Endothelial cell of umbilical vein (primary cell): ENCODE data around the gene ZNF423. TPM values are rescaled to one million over a fixed set of nuclear protein-coding genes. Genes with fewer than 3 reads are reported as not detected.

Experiments
- BruUV-seq: library from RNA; stranded (reverse); fragments of 400-500 nt; replicated peaks from 2 replicates; lab custom pipeline; 2021; lab: Mats Ljungman, UMichigan
- CTCF ChIA-PET: fragments of 300-600, 350-600 bp; sonication (Branson Sonifier 250); formaldehyde crosslinking; loops from one replicate; lab custom pipeline; 2021; ENCODE audit warnings: antibody characterized with exemption, inconsistent platforms; lab: Charles Lee
- POLR2A ChIA-PET: fragments of 300-600, 350-600 bp; sonication (Branson Sonifier 250); formaldehyde crosslinking; loops from one replicate; lab custom pipeline; 2021; ENCODE audit warnings: antibody characterized with exemption, inconsistent platforms; lab: Charles Lee
- DNase-seq: peaks from one replicate; pipeline ENCODE4 v3.0.0-alpha.2; 2011; ENCODE audit warnings: low read depth, low spot score
- FAIRE-seq: peaks from 2 replicates; lab custom pipeline; 2011; peaks lifted over from hg19 to GRCh38; lab: Jason Lieb, UNC
- H2AFZ ChIP-seq: 2 replicates; pipeline ENCODE4 v1.6.0; 2012; ENCODE audit warnings: low read depth, low read length, control low read depth, inconsistent platforms
- H3K27ac ChIP-seq: 2 replicates; pipeline ENCODE4 v1.5.1; 2011; ENCODE audit warnings: low read depth, mild to moderate bottlenecking, control low read depth, low read length, moderate library complexity; ENCODE audit not compliant: insufficient read depth
- H3K27me3 ChIP-seq, 2 experiments: 2 replicates each; pipeline versions ENCODE4 v1.6.0 to v1.6.1; 2011; ENCODE audit warnings: low read length in 2 of 2, mixed read lengths in 1 of 2; ENCODE audit not compliant: control insufficient read depth in 2 of 2, insufficient read depth in 2 of 2
- H3K36me3 ChIP-seq, 2 experiments: 2 replicates in 1 of 2; 3 replicates in 1 of 2; pipeline ENCODE4 v1.5.1; 2011; ENCODE audit warnings: low read length in 2 of 2, mild to moderate bottlenecking in 1 of 2, moderate library complexity in 1 of 2; ENCODE audit not compliant: control insufficient read depth in 2 of 2, insufficient read depth in 2 of 2; ENCODE audit errors: extremely low read depth in 1 of 2
- H3K4me1 ChIP-seq: 3 replicates; pipeline ENCODE4 v1.5.1; 2011; ENCODE audit warnings: mild to moderate bottlenecking, low read length; ENCODE audit not compliant: control insufficient read depth, insufficient read depth; ENCODE audit errors: extremely low read depth
- H3K4me2 ChIP-seq: 2 replicates; pipeline ENCODE4 v1.6.1; 2011; ENCODE audit warnings: low read length, control low read depth, mixed read lengths; ENCODE audit not compliant: insufficient read depth
- H3K4me3 ChIP-seq, 3 experiments: fragments of 200-600 bp in 1 of 3; sonication (generic), shearing (Covaris generic) in 1 of 3; replicated peaks in 1 of 3; 2 replicates each; pipeline ENCODE4 v1.5.1; 2011 to 2016; ENCODE audit warnings: control low read depth in 3 of 3, low read length in 3 of 3, mild to moderate bottlenecking in 2 of 3, inconsistent platforms in 1 of 3, low read depth in 1 of 3, moderate library complexity in 1 of 3; ENCODE audit not compliant: insufficient read depth in 1 of 3
- H3K79me2 ChIP-seq: 2 replicates; pipeline ENCODE4 v1.6.0; 2012; ENCODE audit warnings: low read length, inconsistent platforms; ENCODE audit not compliant: control insufficient read depth, insufficient read depth
- H3K9ac ChIP-seq: replicated peaks from 2 replicates; pipeline ENCODE3; 2011; ENCODE audit warnings: low read length, control low read depth; ENCODE audit not compliant: insufficient read depth; ENCODE audit errors: extremely low read depth
- H3K9me1 ChIP-seq: replicated peaks from 3 replicates; pipeline ENCODE4 v1.6.0; 2011; ENCODE audit warnings: mild to moderate bottlenecking, low read length; ENCODE audit not compliant: control insufficient read depth, insufficient read depth; ENCODE audit errors: extremely low read depth
- H3K9me3 ChIP-seq: replicated peaks from 2 replicates; pipeline ENCODE4 v1.5.1; 2012; ENCODE audit warnings: low read length, inconsistent platforms; ENCODE audit not compliant: control insufficient read depth, insufficient read depth
- H4K20me1 ChIP-seq: replicated peaks from 2 replicates; pipeline ENCODE3; 2011; ENCODE audit warnings: mild to moderate bottlenecking, low read length; ENCODE audit not compliant: control insufficient read depth, insufficient read depth; ENCODE audit errors: extremely low read depth
- CTCF ChIP-seq, 2 donors: IDR thresholded peaks; 1 replicate in 1 of 2; 2 replicates in 1 of 2; pipeline ENCODE4 v1.5.1; 2011; ENCODE audit warnings: low read length in 2 of 2, mild to moderate bottlenecking in 2 of 2, moderate library complexity in 2 of 2, control low read depth in 1 of 2, inconsistent platforms in 1 of 2, low read depth in 1 of 2; ENCODE audit not compliant: insufficient read depth in 1 of 2; ENCODE audit errors: extremely low read depth in 1 of 2
- EZH2 ChIP-seq: IDR thresholded peaks from 2 replicates; pipeline ENCODE4 v1.6.1; 2012; ENCODE audit warnings: borderline replicate concordance, low read depth, mild to moderate bottlenecking, moderate library complexity, low read length, inconsistent platforms; ENCODE audit not compliant: severe bottlenecking
- GATA2 ChIP-seq: IDR thresholded peaks from 2 replicates; pipeline ENCODE4 v1.7.0; 2011; ENCODE audit warnings: low read depth, mild to moderate bottlenecking, moderate library complexity, mixed read lengths, low read length; ENCODE audit not compliant: insufficient read length, insufficient read depth
- MAX ChIP-seq: IDR thresholded peaks from 2 replicates; pipeline ENCODE4 v1.6.1; 2011; ENCODE audit not compliant: insufficient read depth, insufficient read length
- MYC ChIP-seq: IDR thresholded peaks from one replicate; pipeline ENCODE4 v1.6.1; 2011; ENCODE audit warnings: mild to moderate bottlenecking, low read depth, low read length
- POLR2A ChIP-seq: IDR thresholded peaks from 2 replicates; pipeline ENCODE4 v1.6.1; 2012; ENCODE audit warnings: low read depth, mild to moderate bottlenecking, control low read depth, low read length
- POLR2AphosphoS5 ChIP-seq: IDR thresholded peaks from 2 replicates; pipeline ENCODE4 v1.6.1; 2012; ENCODE audit warnings: low read depth, mild to moderate bottlenecking, control low read depth, low read length, moderate library complexity; ENCODE audit not compliant: insufficient read depth
- dilution Hi-C: fragments of 300-500 bp; cut with MboI; formaldehyde crosslinking; loops from one replicate; pipeline ENCODE4 v1.15.0; 2019; ENCODE audit warnings: low sequenced_read_pairs; ENCODE audit not compliant: extremely low pct_ligation_motif_present
- intact Hi-C: fragments of 100-400 bp; cut with micrococcal nuclease; formaldehyde crosslinking; loops from one replicate; pipeline ENCODE4 v1.10.0; 2022
- polyA plus RNA-seq, 4 experiments: library from polyadenylated mRNA; depleted of rRNA in 3 of 4; stranded (reverse) in 3 of 4; unstranded in 1 of 4; fragments of >200 nt; gene quantifications; 2 replicates each; pipeline versions ENCODE4 v1.2.1 to v1.2.3, GENCODE V29; 2011 to 2012; ENCODE audit warnings: missing spikeins in 1 of 4
- total RNA-seq: library from RNA; stranded (reverse); gene quantifications from 2 replicates; pipeline ENCODE4 v1.2.3, GENCODE V29; 2021

ZNF423 gene
- total and polyA plus RNA-seq, 2 donors (not counting 3 experiments of a cell fraction or from before 2014, with no cell fraction given) = 2.2 to 8.1 TPM

- Histone ChIP-seq H3K79me2 (no peaks in the 10 kb centered on the region), H3K36me3 (no peaks in the 10 kb centered on the region), H3K9me1 (no peaks in the 10 kb centered on the region), H3K27me3 (no peaks in the 10 kb centered on the region), H2AFZ (no peak overlapping the region), H3K4me3 (no peak overlapping the region), H3K4me2 (no peak overlapping the region), H3K9me3 (no peaks in the 10 kb centered on the region), H3K9ac (no peak overlapping the region), H3K27ac (no peak overlapping the region), H3K4me1 (no peaks in the 10 kb centered on the region), H4K20me1 (no peaks in the 10 kb centered on the region)
- ChIA-PET CTCF (no interaction called here), POLR2A (no interaction called here)
- no peak for DNase-seq
- intact Hi-C loops = no loop called here
- no peak for TF ChIP-seq POLR2AphosphoS5
- TF ChIP-seq MAX = no peak
- TF ChIP-seq MYC = no peak
- TF ChIP-seq EZH2 = no peak
- no peak for TF ChIP-seq GATA2
- no peak for TF ChIP-seq POLR2A
- no TSS peak for BruUV-seq
- FAIRE-seq = no peak
- dilution Hi-C loops = no loop called here
Measured at GRCh38 chr16:49712542-49712941, 143.4 kb downstream of the ZNF423 start.

- BruUV-seq = no TSS peak
- H3K27ac ChIP-seq = no peak overlapping the region
- intact Hi-C loops = no loop called here
- H3K9me3 ChIP-seq = no peaks in the 10 kb centered on the region
- H3K36me3 ChIP-seq = no peaks in the 10 kb centered on the region
- H3K4me2 ChIP-seq = no peak overlapping the region
- FAIRE-seq (no peak), DNase-seq (no peak)
- ChIA-PET CTCF (no interaction called here), POLR2A (no interaction called here)
- no peaks in the 10 kb centered on the region for H4K20me1 ChIP-seq
- no peak overlapping the region for H3K9ac ChIP-seq
- no peaks in the 10 kb centered on the region for H3K79me2 ChIP-seq
- no peak overlapping the region for H2AFZ ChIP-seq
- H3K4me3 ChIP-seq = no peak overlapping the region
- no peaks in the 10 kb centered on the region for H3K27me3 ChIP-seq
- H3K4me1 ChIP-seq = no peaks in the 10 kb centered on the region
- TF ChIP-seq CTCF (IDR thresholded peaks at IDR 0.05; ENCODE audit: extremely low read depth in 1 of 2, insufficient read depth in 1 of 2, low read depth in 1 of 2, low read length in 2 of 2) (no peak), POLR2A (no peak), POLR2AphosphoS5 (no peak)
- no peaks in the 10 kb centered on the region for H3K9me1 ChIP-seq
- dilution Hi-C loops = no loop called here
Measured at GRCh38 chr16:49712106-49712505, 143.8 kb downstream of the ZNF423 start.
